K562 (cell line): Measurements from ENCODE around the gene NTN4. TPM values are rescaled to one million over a fixed set of nuclear protein-coding genes. Genes with fewer than 3 reads are reported as not detected.

ENCODE experiments used
- MGA ChIP-seq: fragments of 450-650 bp; IDR thresholded peaks from 2 replicates; pipeline ENCODE4 v1.6.1; 2016; ENCODE audit warnings: mild to moderate bottlenecking, moderate library complexity
- ZMIZ1 ChIP-seq, 2 experiments: fragments of 150-350 bp in 1 of 2; IDR thresholded peaks; 2 replicates each; pipeline ENCODE4 v1.6.1; 2012 to 2016; ENCODE audit warnings: low read depth in 2 of 2, low read length in 2 of 2, mild to moderate bottlenecking in 1 of 2, moderate library complexity in 1 of 2
- polyA plus RNA-seq, 8 experiments: library from polyadenylated mRNA; depleted of rRNA in 4 of 8; stranded (reverse) in 5 of 8; unstranded in 3 of 8; fragments of >200 nt; fragmentation: Nextera tagmentation in 2 of 8; fragmentation: Illumina TruSeq in 1 of 8; extraction: Ambion mirVana in 2 of 8; extraction: Trizol in 1 of 8; gene quantifications; 2 replicates each; pipeline versions ENCODE4 v1.2.1 to v1.2.3, GENCODE V29; 2011 to 2014; ENCODE audit warnings: inconsistent platforms in 1 of 8, missing spikeins in 1 of 8
- total RNA-seq, 7 experiments: library from RNA; depleted of rRNA in 6 of 7; stranded (reverse); fragments of >200 nt in 6 of 7; fragmentation: Illumina TruSeq in 2 of 7; extraction: Trizol in 2 of 7; gene quantifications; 2 replicates each; pipeline versions ENCODE4 v1.2.1 to v1.2.3, GENCODE V29; 2011 to 2021; ENCODE audit warnings: low replicate concordance in 1 of 7

NTN4 gene
- total and polyA plus RNA-seq, 9 of the 15 experiments (the other 6 are each of a cell fraction or from before 2014, with no cell fraction given) = 0.13 TPM; not detected in 8

GRCh38 chr12:95641299-95641952 lies 149.1 kb downstream of the NTN4 start (continued):
- no peak for TF ChIP-seq MGA
- TF ChIP-seq ZMIZ1 (IDR thresholded peaks at IDR 0.05; ENCODE audit: low read depth in 2 of 2, low read length in 2 of 2) = no peak
